Ramos (cell line): ENCODE measurements around the gene MMP25.
"Not testable (repeated sequence)": the region's sequence is repeated elsewhere in the genome, so short reads cannot be mapped to it uniquely, and the experiment has no call there.

ENCODE experiments used
- in situ Hi-C: fragments of 300-500 bp; cut with MboI; formaldehyde crosslinking; loops from one replicate; pipeline ENCODE4 v1.14.3; 2022; ENCODE audit warnings: low sequenced_read_pairs; ENCODE audit not compliant: unreplicated experiment

Gene MMP25

DNA sequence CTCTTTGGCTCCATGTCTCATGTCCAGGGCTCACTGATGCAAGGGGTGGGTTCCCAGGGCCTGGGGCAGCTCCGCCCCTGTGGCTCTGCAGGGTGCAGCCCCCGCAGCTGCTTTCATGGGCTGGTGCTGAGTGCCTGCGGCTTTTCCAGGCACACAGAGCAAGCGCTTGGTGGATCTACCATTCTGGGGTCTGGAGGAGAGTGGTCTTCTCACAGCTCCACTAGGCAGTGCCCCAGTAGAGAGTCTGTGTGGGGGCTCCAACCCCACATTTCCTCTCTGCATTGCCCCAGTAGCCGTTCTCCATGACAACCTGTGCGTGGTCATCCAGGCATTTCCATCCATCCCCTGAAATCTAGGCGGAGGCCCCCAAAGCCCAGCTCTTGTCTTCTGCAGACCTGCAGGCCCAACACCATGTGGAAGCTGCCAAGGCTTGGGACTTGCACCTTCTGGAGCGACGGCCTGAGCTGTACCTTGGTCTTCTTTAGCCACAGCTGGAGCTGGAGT is 24.3 kb downstream of the MMP25 start:
- in situ Hi-C loops, result no loop called here

GRCh38 chr16:3071655-3072054 is 25.3 kb downstream of the MMP25 start:
- in situ Hi-C loops, result no loop called here

DNA sequence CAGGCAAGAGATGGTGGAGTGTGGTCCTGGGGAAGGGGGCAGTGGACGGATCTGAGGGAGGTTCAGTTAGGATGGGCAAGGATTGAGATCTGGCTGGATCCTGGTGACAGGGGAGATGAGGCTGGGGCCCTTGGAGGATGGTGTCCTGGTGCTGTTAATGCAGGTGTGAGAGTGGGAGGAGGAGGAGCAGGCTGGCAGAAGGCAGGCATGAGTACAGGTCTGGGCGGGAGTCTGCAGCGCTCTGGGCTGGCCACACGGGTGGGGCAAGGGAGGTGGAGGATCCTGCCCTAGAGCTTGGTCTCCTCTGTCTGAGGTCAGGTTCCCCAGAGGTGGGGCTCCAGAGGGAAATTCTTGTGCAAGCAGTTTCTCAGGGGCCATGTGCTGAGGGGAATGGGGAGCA is 25.8 kb downstream of the MMP25 start:
- in situ Hi-C loops, result not testable (repeated sequence)

DNA sequence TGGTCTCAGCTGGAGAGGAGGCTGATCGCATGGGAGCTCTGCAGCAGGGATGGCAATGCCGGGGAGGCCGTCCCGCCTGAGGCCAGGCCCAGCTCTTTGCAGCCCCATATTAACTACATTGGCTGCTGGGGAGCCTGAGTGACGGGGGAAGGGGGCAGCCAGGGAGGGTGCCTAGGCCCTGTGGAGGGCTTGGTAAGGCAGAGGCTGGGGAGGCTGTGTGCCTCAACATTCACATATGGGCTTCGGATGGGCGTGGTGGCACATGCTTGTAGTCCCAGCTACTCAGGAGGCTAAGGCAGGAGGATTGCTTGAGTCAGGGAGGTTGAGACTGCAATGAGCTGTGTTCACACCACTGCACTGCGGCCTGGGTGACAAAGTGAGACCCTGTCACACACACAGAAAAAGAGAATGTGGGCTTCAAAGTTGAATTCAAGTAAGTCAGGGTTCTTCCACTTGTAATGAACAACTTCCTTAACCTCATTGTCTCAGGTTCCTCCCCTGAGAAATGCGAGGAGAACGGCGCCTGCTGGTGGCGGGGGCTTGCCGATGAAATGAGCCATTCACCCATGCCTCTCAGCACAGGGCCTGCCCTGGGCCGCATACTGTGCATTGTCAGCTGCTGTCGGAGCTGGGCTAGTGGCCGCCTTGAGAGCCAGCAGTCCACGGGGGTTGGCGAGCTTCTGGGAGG is 26.4 kb downstream of the MMP25 start:
- in situ Hi-C loops, result not testable (repeated sequence)

- in situ Hi-C loops, result no loop called here
Observed at GRCh38 chr16:3073448-3073847, 27.1 kb downstream of the MMP25 start.

DNA sequence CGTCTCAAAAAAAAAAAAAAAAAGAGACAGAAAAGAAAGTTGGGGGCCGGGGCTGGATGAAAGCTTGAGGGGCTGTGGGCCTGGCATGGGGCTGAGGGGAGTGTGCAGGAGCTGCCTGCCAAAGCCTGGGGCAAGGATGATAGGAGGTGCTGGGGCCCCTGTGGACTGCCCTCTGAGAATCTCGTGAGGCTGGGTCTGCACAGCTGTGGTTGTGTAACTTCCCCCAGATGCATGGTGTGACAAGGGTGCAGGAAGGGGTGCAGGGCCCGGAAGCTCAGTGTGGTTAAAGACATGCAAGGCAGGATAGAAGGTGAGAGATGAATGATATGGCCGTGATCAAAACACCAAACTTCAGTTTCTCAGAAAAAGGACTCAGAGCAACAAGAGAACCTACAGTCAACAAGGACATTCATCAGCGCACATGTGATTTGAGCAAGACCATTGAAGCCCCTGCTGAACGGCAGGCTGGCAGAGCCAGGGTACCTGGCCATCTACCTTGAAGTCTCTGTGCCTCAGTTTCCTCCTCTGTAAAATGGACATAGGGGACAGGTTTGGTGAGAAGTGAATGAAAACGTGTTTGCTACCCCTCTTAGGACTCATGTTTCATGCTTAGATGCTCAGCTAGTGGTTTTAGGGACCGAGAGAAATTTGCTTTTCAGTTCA is 28.6 kb downstream of the MMP25 start:
- in situ Hi-C loops, result no loop called here

DNA sequence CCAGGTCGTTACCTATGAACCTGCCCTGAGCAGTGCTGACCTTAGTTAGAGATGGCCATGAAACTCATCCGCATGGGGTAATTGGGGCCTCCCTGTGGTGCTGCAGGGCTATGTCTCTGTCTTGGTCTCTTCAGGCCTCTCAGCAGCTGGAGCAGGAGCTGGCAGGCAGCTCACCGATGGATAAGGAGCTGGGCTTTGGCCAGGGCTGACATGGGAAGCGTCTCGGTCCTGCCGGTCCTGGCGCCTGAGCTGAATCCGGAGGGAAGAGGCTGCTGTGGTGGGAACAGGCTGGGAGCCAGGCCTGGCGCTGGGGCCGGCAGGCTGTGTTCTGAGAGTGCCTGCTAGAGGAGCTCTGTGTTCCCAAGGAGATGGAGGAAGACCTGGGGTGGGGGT is 29.2 kb downstream of the MMP25 start:
- in situ Hi-C loops, result no loop called here

GRCh38 chr16:3075946-3076345 is 29.6 kb downstream of the MMP25 start:
- in situ Hi-C loops, result not testable (repeated sequence)

DNA sequence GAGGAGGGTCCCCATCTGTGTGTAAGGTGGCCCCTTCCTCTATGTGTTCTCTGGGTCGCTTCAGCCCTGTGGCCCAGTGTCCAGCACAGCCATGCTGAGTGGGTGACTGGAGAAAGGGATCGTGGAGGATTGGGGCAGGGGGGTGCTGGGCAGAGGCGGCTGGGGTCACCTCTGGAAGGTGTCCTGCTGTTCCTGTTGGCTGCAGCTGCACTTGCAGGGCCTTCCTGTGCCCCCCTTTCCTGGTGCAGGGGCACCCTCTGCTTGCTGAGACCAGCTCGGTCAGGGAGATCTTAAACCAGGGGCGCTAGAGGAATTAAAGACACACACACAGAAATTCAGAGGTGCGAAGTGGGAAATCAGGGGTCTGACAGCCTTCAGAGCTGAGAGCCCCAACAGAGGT is 30.2 kb downstream of the MMP25 start:
- in situ Hi-C loops, result no loop called here

GRCh38 chr16:3080024-3080423 is 33.7 kb downstream of the MMP25 start:
- in situ Hi-C loops, result no loop called here

DNA sequence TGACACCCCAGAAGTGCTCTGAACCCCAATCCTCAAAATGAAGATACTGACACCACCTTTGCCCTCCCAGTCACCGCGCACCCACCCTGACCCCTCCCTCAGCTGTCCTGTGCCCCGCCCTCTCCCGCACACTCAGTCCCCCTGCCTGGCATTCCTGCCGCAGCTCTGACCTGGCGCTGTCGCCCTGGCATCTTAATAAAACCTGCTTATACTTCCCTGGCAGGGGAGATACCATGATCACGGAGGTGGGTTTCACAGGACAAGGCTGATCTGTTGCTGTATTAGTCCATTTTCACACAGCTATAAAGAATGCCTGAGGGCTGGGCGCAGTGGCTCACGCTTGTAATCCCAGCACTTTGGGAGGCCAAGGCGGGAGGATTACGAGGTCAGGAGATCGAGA is 35.6 kb downstream of the MMP25 start:
- in situ Hi-C loops, result not testable (repeated sequence)

DNA sequence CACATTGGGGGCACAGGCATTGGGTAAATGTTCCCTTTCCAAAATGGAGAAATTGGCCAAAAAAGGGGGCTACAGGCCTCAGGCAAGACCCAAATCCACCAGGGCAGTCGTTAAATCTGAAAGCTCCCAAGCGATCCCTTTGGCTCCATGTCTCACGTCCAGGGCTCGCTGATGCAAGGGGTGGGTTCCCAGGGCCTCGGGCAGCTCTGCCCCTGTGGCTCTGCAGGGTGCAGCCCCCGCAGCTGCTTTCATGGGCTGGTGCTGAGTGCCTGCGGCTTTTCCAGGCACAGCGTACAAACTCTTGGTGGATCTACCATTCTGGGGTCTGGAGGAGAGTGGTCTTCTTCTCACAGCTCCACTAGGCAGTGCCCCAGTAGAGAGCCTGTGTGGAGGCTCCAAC is 37.0 kb downstream of the MMP25 start:
- in situ Hi-C loops, result not testable (repeated sequence)

- in situ Hi-C loops, result no loop called here
Observed at GRCh38 chr16:3084491-3084890, 38.1 kb downstream of the MMP25 start.

DNA sequence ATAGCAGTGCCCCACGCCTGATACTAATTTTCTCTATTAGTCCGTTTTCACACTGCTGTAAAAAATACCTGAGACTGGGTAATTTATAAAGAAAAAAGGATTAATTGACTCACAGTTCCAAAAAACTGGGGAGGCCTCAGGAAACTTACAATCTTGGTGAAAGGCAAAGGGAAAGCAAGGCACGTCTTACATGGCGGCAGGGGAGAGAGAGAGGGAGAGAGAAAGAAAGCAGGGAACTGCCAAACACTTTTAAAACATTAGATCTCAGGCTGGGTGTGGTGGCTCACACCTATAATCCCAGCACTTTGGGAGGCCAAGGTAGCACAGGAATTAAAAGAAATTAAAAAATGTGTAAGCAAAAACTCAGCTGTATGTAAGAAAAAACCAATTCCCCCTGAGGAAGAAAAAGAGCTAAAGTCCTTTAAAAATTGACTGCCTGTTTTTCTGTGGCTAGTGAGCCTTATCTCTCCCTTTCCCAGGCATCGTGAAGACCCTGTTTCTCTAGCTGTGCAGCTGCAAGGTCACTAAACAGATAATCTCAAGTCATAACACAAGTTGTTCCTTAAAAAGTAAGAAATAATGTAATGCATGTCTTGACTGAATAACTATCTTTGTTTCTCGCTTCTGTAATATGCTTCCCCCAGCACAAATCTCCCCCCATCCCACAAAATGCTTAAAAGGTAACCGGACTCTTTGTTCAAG is 38.8 kb downstream of the MMP25 start:
- in situ Hi-C loops, result no loop called here

GRCh38 chr16:3085868-3086595 is 39.7 kb downstream of the MMP25 start:
- in situ Hi-C loops, result no loop called here

DNA sequence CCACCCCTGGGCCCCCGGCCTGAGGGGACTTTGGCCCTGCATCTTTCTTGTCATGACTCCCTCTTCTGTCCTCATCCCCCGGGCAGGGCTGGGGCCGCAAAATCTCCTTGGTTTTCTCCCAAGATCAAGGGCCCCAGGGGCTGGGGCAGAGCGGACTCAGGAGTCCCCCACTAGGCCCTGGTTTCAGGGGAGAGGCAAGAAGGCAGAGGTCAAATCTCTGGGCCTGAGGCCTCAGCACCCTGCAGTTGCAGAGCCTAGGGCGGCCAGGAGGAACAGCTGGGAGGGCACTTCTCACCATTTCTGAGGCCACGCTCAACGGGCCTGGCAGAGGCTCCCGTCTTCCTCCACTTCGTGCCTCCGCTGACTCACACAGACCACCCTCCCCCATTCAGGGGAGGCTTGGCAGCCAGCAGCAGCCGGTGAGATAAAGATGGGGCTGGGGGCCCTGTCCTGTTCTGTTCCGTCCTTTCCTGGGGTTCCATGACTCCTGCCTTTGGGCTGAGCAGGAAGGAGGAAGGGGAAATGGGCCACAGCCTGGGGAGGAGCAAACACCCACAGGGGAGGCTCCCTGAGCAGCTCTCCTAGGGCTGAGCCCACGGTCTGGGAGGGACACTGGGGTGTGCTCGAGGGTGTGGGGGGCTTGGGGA is 40.4 kb downstream of the MMP25 start:
- in situ Hi-C loops, result no loop called here

DNA sequence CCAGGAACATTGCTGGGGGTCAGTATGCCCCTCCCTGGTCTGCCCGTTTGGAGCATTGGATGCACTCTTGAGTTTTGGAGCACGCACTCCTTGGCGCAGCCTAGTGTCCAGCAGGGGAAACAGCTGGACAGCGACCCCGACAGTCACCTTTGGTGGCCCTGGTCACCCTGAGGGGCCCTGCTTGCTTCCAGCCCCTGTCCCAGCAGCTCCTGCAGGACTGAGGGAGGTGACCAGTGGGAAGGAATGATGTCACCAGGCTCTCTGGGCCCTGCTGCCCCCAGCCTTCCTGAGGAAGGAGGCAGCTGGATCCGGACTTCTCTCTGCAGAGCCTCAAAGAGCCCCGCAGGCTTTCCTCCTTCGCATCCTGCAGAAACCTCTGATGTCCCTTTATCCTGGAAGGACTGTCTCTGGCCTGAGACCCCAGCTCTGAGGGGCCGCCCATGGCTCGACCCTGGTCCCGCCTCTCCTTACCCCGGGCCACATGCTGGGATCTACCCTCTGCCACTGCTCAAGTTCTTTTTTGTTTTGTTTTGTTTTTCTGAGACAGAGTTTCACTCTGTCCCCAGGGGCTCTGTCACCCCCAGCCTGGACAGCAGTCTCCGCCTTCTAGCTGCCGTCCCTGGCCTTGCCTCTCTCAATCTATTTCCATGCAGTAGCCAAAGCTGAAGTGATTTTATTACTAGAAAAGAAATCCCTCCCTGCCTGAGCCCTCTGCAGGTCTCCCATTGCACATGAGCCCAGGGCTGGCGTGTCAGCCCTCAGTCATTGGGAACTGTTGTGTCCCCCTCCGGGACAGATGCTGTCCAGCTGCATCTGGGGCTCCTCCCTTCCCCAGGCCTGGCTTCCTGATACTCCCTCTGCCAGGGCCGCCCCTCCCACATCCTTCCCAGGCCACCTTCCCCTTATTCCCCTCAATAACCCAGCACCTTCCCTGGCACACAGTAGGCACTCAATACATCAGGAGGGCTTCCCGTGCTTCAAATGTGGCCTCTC is 41.2 kb downstream of the MMP25 start:
- in situ Hi-C loops, result no loop called here

GRCh38 chr16:3088450-3088849 is 42.1 kb downstream of the MMP25 start:
- in situ Hi-C loops, result no loop called here
